Measurements from ENCODE around the gene CACNA2D2. TPM values are rescaled to one million over a fixed set of nuclear protein-coding genes. Genes with fewer than 3 reads are reported as not detected.

Gene CACNA2D2
- total RNA-seq, 1 experiment from 2014 or later, result 27.7 TPM

- Histone ChIP-seq H2BK120ac (ENCODE audit: low read depth, low read length, poor library complexity, severe bottlenecking) (no peak overlapping the region), H4K8ac (replicated peaks; ENCODE audit: insufficient read length, low read depth, low read length) (no peak overlapping the region), H3K14ac (ENCODE audit: insufficient read depth, low read length) (no peak overlapping the region), H3K4me2 (ENCODE audit: insufficient read depth, insufficient read length, low read length) (peak overlapping the region; percentile 80), H2AK5ac (ENCODE audit: insufficient read length, low read length) (no peak overlapping the region), H3K4ac (ENCODE audit: low read depth, low read length) (no peak overlapping the region), H3T11ph (ENCODE audit: low read length) (no peak overlapping the region), H2BK20ac (ENCODE audit: low read depth, low read length, poor library complexity, severe bottlenecking) (no peak overlapping the region), H3K27ac (ENCODE audit: insufficient read length, low read depth, low read length) (no peak overlapping the region), H2BK5ac (ENCODE audit: insufficient read length, low read length) (no peak overlapping the region), H2AFZ (ENCODE audit: low read length) (no peak overlapping the region), H3K4me1 (ENCODE audit: insufficient read depth, low read length) (peaks cover 4% of the 10 kb centered on the region; the same call in 1 of the 2 replicates), H3K18ac (ENCODE audit: insufficient read length, low read depth, low read length) (no peak overlapping the region), H3K27me3 (ENCODE audit: insufficient read depth, low read length) (no peaks in the 10 kb centered on the region), H3K79me2 (ENCODE audit: insufficient read depth, low read length) (peaks cover 9% of the 10 kb centered on the region; the same call in 1 of the 2 replicates), H3K79me1 (ENCODE audit: insufficient read depth, low read depth, low read length, poor library complexity, severe bottlenecking) (peaks cover 6% of the 10 kb centered on the region), H4K5ac (ENCODE audit: insufficient read length, low read depth, low read length) (no peak overlapping the region), H3K9me3 (ENCODE audit: control insufficient read depth, low read depth, low read length) (no peaks in the 10 kb centered on the region), H3K9ac (ENCODE audit: extremely low read depth, insufficient read length, low read length) (peak overlapping the region; percentile 27), H3K23me2 (ENCODE audit: insufficient read length, low read depth, low read length, poor library complexity, severe bottlenecking) (peaks cover 5% of the 10 kb centered on the region), H4K91ac (ENCODE audit: insufficient read length, low read depth, low read length) (no peak overlapping the region), H2BK12ac (ENCODE audit: insufficient read length, low read depth, low read length) (no peak overlapping the region), H4K20me1 (ENCODE audit: control insufficient read depth, insufficient read depth, insufficient read length) (no peaks in the 10 kb centered on the region), H3K56ac (ENCODE audit: insufficient read length, low read depth, low read length) (no peak overlapping the region), H2BK15ac (ENCODE audit: low read depth, low read length) (no peak overlapping the region), H3K23ac (ENCODE audit: insufficient read length, low read depth, low read length) (no peak overlapping the region)
- H3K27me3 Mint-ChIP-seq (ENCODE audit: low read depth), result no peaks in the 10 kb centered on the region; the same call in 1 of the 2 replicates
- peaks cover 13 to 28% (median 27%) of the 10 kb centered on the region in 3 experiments for H3K36me3 Mint-ChIP-seq (ENCODE audit: insufficient read depth in 1 of 3, low read depth in 3 of 3)
- peak overlapping the region; percentile 91 to 95 for H3K4me3 Mint-ChIP-seq
- H3K9me3 Mint-ChIP-seq, result no peaks in the 10 kb centered on the region
- no peak overlapping the region for H3K27ac Mint-ChIP-seq
- H3K4me1 Mint-ChIP-seq, result peaks cover 28 to 30% of the 10 kb centered on the region in 2 experiments
- no peak for TF ChIP-seq CTCF (conservative IDR thresholded peaks at IDR 0.05)
- WGBS (ENCODE audit: extremely low coverage, insufficient read length, low lambda C conversion rate), result no CpG with 5 or more reads among the region's 1 CpG
- no peak for DNase-seq
Measured at GRCh38 chr3:50357481-50357880, 146.0 kb downstream of the CACNA2D2 start.
